DND-41 (cell line): Measurements from ENCODE around the gene LPAR5.

Experiments
- ATAC-seq: fragments of 200-7000 bp; cut with Tn5 transposase; 3 replicates; pipeline ENCODE4 v1.9.1; 2021; ENCODE audit warnings: low read depth; ENCODE audit not compliant: insufficient read depth
- DNase-seq: peaks from one replicate; pipeline ENCODE4 v3.0.0-alpha.2; 2020
- H2AFZ ChIP-seq: 2 replicates; pipeline ENCODE4 v1.6.0; 2012; ENCODE audit warnings: low read depth, low read length
- H3K27ac ChIP-seq: 2 replicates; pipeline ENCODE4 v1.5.1; 2012; ENCODE audit warnings: low read length, inconsistent platforms
- H3K27me3 ChIP-seq: fragments of 200-600 bp; sonication (generic); 2 replicates; pipeline ENCODE4 v1.6.0; 2012; ENCODE audit warnings: low read length, mild to moderate bottlenecking, inconsistent platforms; ENCODE audit not compliant: insufficient read depth, poor library complexity
- H3K36me3 ChIP-seq: 2 replicates; pipeline ENCODE4 v1.5.1; 2012; ENCODE audit warnings: low read length, inconsistent platforms; ENCODE audit not compliant: insufficient read depth
- H3K4me1 ChIP-seq: 2 replicates; pipeline ENCODE4 v1.5.1; 2012; ENCODE audit warnings: mild to moderate bottlenecking, low read length; ENCODE audit not compliant: insufficient read depth
- H3K4me2 ChIP-seq: 2 replicates; pipeline ENCODE4 v1.6.0; 2012; ENCODE audit warnings: mild to moderate bottlenecking, moderate library complexity, low read length, inconsistent platforms; ENCODE audit not compliant: insufficient read depth
- H3K4me3 ChIP-seq, 2 experiments: fragments of 200-600 bp in 1 of 2; shearing (Covaris generic) in 1 of 2; 2 replicates each; pipeline ENCODE4 v1.5.1; 2012 to 2016; ENCODE audit warnings: inconsistent platforms in 2 of 2, low read length in 2 of 2, mild to moderate bottlenecking in 2 of 2, low read depth in 1 of 2, moderate library complexity in 1 of 2
- H3K79me2 ChIP-seq: 2 replicates; pipeline ENCODE4 v1.6.0; 2012; ENCODE audit warnings: low read length, inconsistent platforms; ENCODE audit not compliant: insufficient read depth
- H3K9ac ChIP-seq: 2 replicates; pipeline ENCODE4 v1.6.0; 2012; ENCODE audit warnings: low read depth, mild to moderate bottlenecking, inconsistent platforms, low read length, moderate library complexity
- H3K9me3 ChIP-seq: 2 replicates; pipeline ENCODE4 v1.5.1; 2012; ENCODE audit warnings: low read length, moderate library complexity, mild to moderate bottlenecking, inconsistent platforms; ENCODE audit not compliant: insufficient read depth, severe bottlenecking
- H4K20me1 ChIP-seq: 2 replicates; pipeline ENCODE4 v1.6.0; 2012; ENCODE audit warnings: low read length; ENCODE audit not compliant: insufficient read depth
- EZH2 ChIP-seq: IDR thresholded peaks from 3 replicates; pipeline ENCODE4 v1.6.1; 2012; ENCODE audit warnings: borderline replicate concordance, low read depth, mild to moderate bottlenecking, moderate library complexity, low read length, inconsistent platforms; ENCODE audit not compliant: severe bottlenecking
- TF ChIP-seq, protein P1 (sequence below): IDR thresholded peaks from 2 replicates; pipeline ENCODE4 v1.5.1; 2012; ENCODE audit warnings: borderline replicate concordance, low read length, moderate library complexity, mild to moderate bottlenecking; ENCODE audit not compliant: poor library complexity, severe bottlenecking; ENCODE audit errors: extremely low read depth

The LPAR5 gene

DNA sequence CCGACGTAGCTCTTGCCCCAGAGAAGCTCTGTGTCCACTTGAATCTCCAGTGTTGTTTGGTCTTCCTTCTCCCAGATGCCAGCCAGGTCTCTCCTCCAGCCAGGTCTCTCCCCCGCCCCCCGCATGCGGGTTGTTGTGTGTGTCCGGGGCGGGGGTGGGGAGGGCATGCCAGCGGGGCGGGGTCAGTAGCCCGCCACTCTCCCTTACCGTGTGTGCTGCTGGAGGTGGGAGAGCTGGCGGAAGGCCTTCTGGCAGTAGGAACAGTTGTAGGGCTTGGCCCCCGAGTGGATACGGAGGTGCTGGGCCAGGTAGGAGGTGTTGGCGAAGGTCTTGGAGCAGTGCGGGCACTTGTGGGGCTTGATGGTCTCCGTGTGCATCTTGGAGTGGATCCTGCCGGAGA, 36.4 kb upstream of the LPAR5 start:
- ATAC-seq (no peak), DNase-seq (no peak)
- no peaks in the 10 kb centered on the region for H3K9me3 ChIP-seq
- no peak overlapping the region for H3K27ac ChIP-seq
- H3K27me3 ChIP-seq: no peaks in the 10 kb centered on the region
- no peak overlapping the region for H2AFZ ChIP-seq
- no peak overlapping the region for H3K4me3 ChIP-seq
- no peak overlapping the region for H3K9ac ChIP-seq
- no peaks in the 10 kb centered on the region for H3K4me1 ChIP-seq
- peaks cover 5% of the 10 kb centered on the region; the same call in 1 of the 2 replicates for H3K79me2 ChIP-seq
- no peak overlapping the region for H3K4me2 ChIP-seq
- no peak for TF ChIP-seq EZH2
- TF ChIP-seq, protein P1, sequence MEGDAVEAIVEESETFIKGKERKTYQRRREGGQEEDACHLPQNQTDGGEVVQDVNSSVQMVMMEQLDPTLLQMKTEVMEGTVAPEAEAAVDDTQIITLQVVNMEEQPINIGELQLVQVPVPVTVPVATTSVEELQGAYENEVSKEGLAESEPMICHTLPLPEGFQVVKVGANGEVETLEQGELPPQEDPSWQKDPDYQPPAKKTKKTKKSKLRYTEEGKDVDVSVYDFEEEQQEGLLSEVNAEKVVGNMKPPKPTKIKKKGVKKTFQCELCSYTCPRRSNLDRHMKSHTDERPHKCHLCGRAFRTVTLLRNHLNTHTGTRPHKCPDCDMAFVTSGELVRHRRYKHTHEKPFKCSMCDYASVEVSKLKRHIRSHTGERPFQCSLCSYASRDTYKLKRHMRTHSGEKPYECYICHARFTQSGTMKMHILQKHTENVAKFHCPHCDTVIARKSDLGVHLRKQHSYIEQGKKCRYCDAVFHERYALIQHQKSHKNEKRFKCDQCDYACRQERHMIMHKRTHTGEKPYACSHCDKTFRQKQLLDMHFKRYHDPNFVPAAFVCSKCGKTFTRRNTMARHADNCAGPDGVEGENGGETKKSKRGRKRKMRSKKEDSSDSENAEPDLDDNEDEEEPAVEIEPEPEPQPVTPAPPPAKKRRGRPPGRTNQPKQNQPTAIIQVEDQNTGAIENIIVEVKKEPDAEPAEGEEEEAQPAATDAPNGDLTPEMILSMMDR: no peak
- H3K36me3 ChIP-seq: peaks cover 99% of the 10 kb centered on the region
- H4K20me1 ChIP-seq: 0 out of 2 replicates have a peak, but pooled peaks cover 3% of the 10 kb centered on the region

DNA sequence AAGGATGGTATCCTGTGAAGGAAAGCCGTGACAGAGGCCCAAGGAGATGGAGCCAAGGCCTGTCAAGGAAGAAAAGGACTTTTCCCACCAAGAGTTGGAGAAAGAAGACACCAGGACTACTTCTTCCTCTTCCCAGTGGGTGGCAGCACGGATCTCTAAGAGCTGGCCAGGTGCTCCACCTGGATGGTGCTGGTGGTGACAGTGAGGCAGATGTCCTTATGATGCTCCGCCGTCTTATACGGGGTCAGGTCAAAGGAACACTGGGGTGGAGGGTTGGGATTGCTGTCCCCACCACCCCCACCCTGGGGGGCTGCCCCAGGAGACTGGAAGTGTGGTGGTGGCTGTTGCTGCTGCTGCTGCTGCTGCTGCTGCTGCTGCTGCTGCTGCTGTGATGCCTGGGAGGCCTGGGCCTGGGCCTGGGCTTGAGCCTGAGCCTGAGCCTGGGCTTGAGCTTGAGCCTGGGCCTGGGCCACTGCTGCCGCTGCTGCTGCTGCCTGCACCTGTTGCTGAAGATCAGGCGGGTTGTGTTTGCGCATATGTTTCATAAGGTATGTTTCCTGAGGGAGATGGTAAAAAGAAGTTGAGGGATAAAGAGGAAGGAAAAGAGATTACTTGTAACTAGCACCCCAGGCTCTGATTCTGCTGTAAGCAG, 31.9 kb upstream of the LPAR5 start:
- Histone ChIP-seq H3K36me3 (peaks cover 66% of the 10 kb centered on the region), H4K20me1 (0 out of 2 replicates have a peak, but pooled peaks cover 3% of the 10 kb centered on the region), H3K9ac (no peak overlapping the region), H3K27ac (no peak overlapping the region), H2AFZ (no peak overlapping the region), H3K4me1 (peaks cover 12% of the 10 kb centered on the region), H3K4me2 (no peak overlapping the region), H3K79me2 (peaks cover 2% of the 10 kb centered on the region), H3K9me3 (no peaks in the 10 kb centered on the region), H3K4me3 (no peak overlapping the region), H3K27me3 (no peaks in the 10 kb centered on the region)
- TF ChIP-seq EZH2: no peak
- TF ChIP-seq, protein P1: peak; percentile 45
- DNase-seq: no peak
- no peak for ATAC-seq

DNA sequence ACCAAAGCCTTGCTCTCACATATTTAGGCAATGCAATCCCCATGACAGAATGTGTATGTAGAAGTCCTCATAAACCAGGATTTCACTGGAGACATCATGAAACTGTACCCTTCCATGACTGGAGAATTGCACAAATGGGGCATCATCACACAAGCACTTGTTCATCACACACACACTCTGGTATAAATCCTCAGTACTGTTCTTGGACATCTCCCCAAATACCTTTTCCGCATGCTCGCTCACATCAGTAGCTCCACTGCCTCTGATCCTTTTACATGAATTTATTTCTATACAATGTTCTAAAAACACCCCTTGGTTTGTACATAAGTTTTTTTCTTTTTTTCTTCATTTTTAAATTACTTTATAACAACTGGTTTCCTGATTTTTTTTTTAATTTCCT, 30.5 kb upstream of the LPAR5 start:
- no peak overlapping the region for H2AFZ ChIP-seq
- no peak overlapping the region for H3K27ac ChIP-seq
- no peaks in the 10 kb centered on the region for H3K27me3 ChIP-seq
- H3K4me3 ChIP-seq: no peak overlapping the region
- TF ChIP-seq, protein P1: no peak
- TF ChIP-seq EZH2: no peak
- H3K36me3 ChIP-seq: peaks cover 52% of the 10 kb centered on the region
- H3K4me2 ChIP-seq: no peak overlapping the region
- no peaks in the 10 kb centered on the region for H3K9me3 ChIP-seq
- no peak for ATAC-seq
- H3K79me2 ChIP-seq: peaks cover 17% of the 10 kb centered on the region
- no peak overlapping the region for H3K9ac ChIP-seq
- H3K4me1 ChIP-seq: peaks cover 26% of the 10 kb centered on the region
- 0 out of 2 replicates have a peak, but pooled peaks cover 2% of the 10 kb centered on the region for H4K20me1 ChIP-seq
- no peak for DNase-seq
